Mesenchymal stem cell (in vitro differentiated cells and primary cell): ENCODE data around the gene KCTD16.

Source experiments
- DNase-seq: peaks from one replicate; pipeline ENCODE4 v3.0.0-alpha.2; 2013
- H2AFZ ChIP-seq: one replicate; pipeline ENCODE4 v1.6.1; 2013; ENCODE audit warnings: low read depth, mild to moderate bottlenecking, control low read depth, inconsistent platforms, low read length, moderate library complexity
- H2AK5ac ChIP-seq: 2 replicates; pipeline ENCODE4 v1.6.1; 2013; ENCODE audit warnings: low read length, moderate library complexity, mild to moderate bottlenecking, inconsistent platforms; ENCODE audit not compliant: severe bottlenecking
- H2BK120ac ChIP-seq: one replicate; pipeline ENCODE4 v1.6.1; 2013; ENCODE audit warnings: low read depth, mild to moderate bottlenecking, inconsistent platforms, low read length, moderate library complexity
- H2BK12ac ChIP-seq, 2 experiments: one replicate each; pipeline ENCODE4 v1.6.1; 2013; ENCODE audit warnings: inconsistent platforms in 2 of 2, low read length in 2 of 2, mild to moderate bottlenecking in 2 of 2, moderate library complexity in 2 of 2, control low read depth in 1 of 2
- H2BK15ac ChIP-seq: one replicate; pipeline ENCODE4 v1.6.1; 2013; ENCODE audit warnings: mild to moderate bottlenecking, low read depth, inconsistent platforms; ENCODE audit not compliant: poor library complexity, severe bottlenecking
- H2BK5ac ChIP-seq: 2 replicates; pipeline ENCODE4 v1.6.1; 2013; ENCODE audit warnings: low read depth, mild to moderate bottlenecking, low read length, control low read depth, inconsistent platforms; ENCODE audit not compliant: poor library complexity, severe bottlenecking
- H3K14ac ChIP-seq, 2 experiments: one replicate each; pipeline ENCODE4 v1.6.1; 2013; ENCODE audit warnings: inconsistent platforms in 2 of 2, low read length in 2 of 2, control low read depth in 1 of 2, mild to moderate bottlenecking in 1 of 2, moderate library complexity in 1 of 2
- H3K18ac ChIP-seq, 2 experiments: one replicate each; pipeline ENCODE4 v1.6.1; 2013; ENCODE audit warnings: inconsistent platforms in 2 of 2, low read length in 2 of 2, control low read depth in 1 of 2, low read depth in 1 of 2, mild to moderate bottlenecking in 1 of 2
- H3K23ac ChIP-seq, 2 experiments: one replicate each; pipeline ENCODE4 v1.6.1; 2013; ENCODE audit warnings: inconsistent platforms in 2 of 2, low read length in 2 of 2, mild to moderate bottlenecking in 2 of 2, moderate library complexity in 2 of 2, control low read depth in 1 of 2
- H3K27ac ChIP-seq: 2 replicates; pipeline ENCODE4 v1.5.1; 2013; ENCODE audit warnings: mild to moderate bottlenecking, moderate library complexity, low read length, control low read depth, inconsistent platforms; ENCODE audit not compliant: poor library complexity, severe bottlenecking
- H3K27me3 ChIP-seq, 2 experiments: 2 replicates each; pipeline versions ENCODE4 v1.6.1 to v1.7.0; 2013; ENCODE audit warnings: low read length in 2 of 2, mild to moderate bottlenecking in 2 of 2, moderate library complexity in 2 of 2, control low read depth in 1 of 2, inconsistent platforms in 1 of 2; ENCODE audit not compliant: control insufficient read depth in 1 of 2, insufficient read depth in 1 of 2
- H3K36me3 ChIP-seq, 2 experiments: 2 replicates each; pipeline versions ENCODE4 v1.6.1 to v1.7.0; 2013; ENCODE audit warnings: low read length in 2 of 2, control low read depth in 1 of 2, inconsistent platforms in 1 of 2, low read depth in 1 of 2, mild to moderate bottlenecking in 1 of 2; ENCODE audit not compliant: insufficient read depth in 2 of 2, control insufficient read depth in 1 of 2
- H3K4ac ChIP-seq, 2 experiments: one replicate each; pipeline ENCODE4 v1.6.1; 2013; ENCODE audit warnings: inconsistent platforms in 2 of 2, low read length in 2 of 2, mild to moderate bottlenecking in 2 of 2, moderate library complexity in 2 of 2, control low read depth in 1 of 2, low read depth in 1 of 2
- H3K4me1 ChIP-seq: 2 replicates; pipeline ENCODE4 v1.6.1; 2013; ENCODE audit warnings: low read depth, low read length, control low read depth; ENCODE audit not compliant: control insufficient read depth, insufficient read depth
- H3K4me2 ChIP-seq: 2 replicates; pipeline ENCODE4 v1.6.1; 2013; ENCODE audit warnings: low read length, mild to moderate bottlenecking, inconsistent platforms; ENCODE audit not compliant: poor library complexity, severe bottlenecking
- H3K4me3 ChIP-seq, 2 experiments: 2 replicates each; pipeline versions ENCODE4 v1.5.1 to v1.7.0; 2013; ENCODE audit warnings: low read length in 2 of 2, mild to moderate bottlenecking in 2 of 2, control low read depth in 1 of 2, low read depth in 1 of 2; ENCODE audit not compliant: insufficient read depth in 1 of 2
- H3K79me1 ChIP-seq: replicated peaks from 2 replicates; pipeline ENCODE4 v1.6.1; 2013; ENCODE audit warnings: mild to moderate bottlenecking, control low read depth, low read length, inconsistent platforms; ENCODE audit not compliant: poor library complexity, severe bottlenecking
- H3K9ac ChIP-seq: 2 replicates; pipeline ENCODE4 v1.7.0; 2013; ENCODE audit warnings: mild to moderate bottlenecking, low read length, moderate library complexity
- H3K9me3 ChIP-seq: 2 replicates; pipeline ENCODE4 v1.7.0; 2013; ENCODE audit warnings: mild to moderate bottlenecking, low read length; ENCODE audit not compliant: control insufficient read depth
- H4K8ac ChIP-seq: one replicate; pipeline ENCODE4 v1.6.1; 2013; ENCODE audit warnings: inconsistent platforms, mild to moderate bottlenecking, low read length, moderate library complexity
- H4K91ac ChIP-seq: one replicate; pipeline ENCODE4 v1.6.1; 2013; ENCODE audit warnings: mild to moderate bottlenecking, low read length, inconsistent platforms
- WGBS: methylation state at CpG from one replicate; pipeline ENCODE4 v1.1.7; 2013; ENCODE audit warnings: mixed read lengths; 5-methylcytosine and 5-hydroxymethylcytosine counted together

Gene KCTD16

GRCh38 chr5:144260121-144260520 lies 89.4 kb downstream of the KCTD16 start:
- H2BK5ac ChIP-seq = no peak overlapping the region
- no peak overlapping the region for H2BK15ac ChIP-seq
- no peak overlapping the region for H3K27ac ChIP-seq
- no peak overlapping the region for H3K4me3 ChIP-seq
- no peak overlapping the region for H2BK12ac ChIP-seq
- H2AFZ ChIP-seq = no peak overlapping the region
- H2AK5ac ChIP-seq = no peak overlapping the region
- no peaks in the 10 kb centered on the region for H3K9me3 ChIP-seq
- no peak for DNase-seq
- no peaks in the 10 kb centered on the region for H3K36me3 ChIP-seq
- 36% methylated on average over 2 of the region's 2 CpGs for WGBS
- no peak overlapping the region for H3K18ac ChIP-seq
- no peak overlapping the region for H2BK120ac ChIP-seq
- H3K27me3 ChIP-seq = no peaks in the 10 kb centered on the region
- no peak overlapping the region for H3K9ac ChIP-seq
- H3K4me2 ChIP-seq = no peak overlapping the region
- no peaks in the 10 kb centered on the region for H3K79me1 ChIP-seq
- no peak overlapping the region for H3K14ac ChIP-seq
- no peak overlapping the region for H4K8ac ChIP-seq
- no peak overlapping the region for H3K23ac ChIP-seq
- no peak overlapping the region for H4K91ac ChIP-seq
- no peak overlapping the region for H3K4ac ChIP-seq
- no peaks in the 10 kb centered on the region for H3K4me1 ChIP-seq

- Histone ChIP-seq H3K79me1 (no peaks in the 10 kb centered on the region), H2BK120ac (no peak overlapping the region), H4K91ac (no peak overlapping the region), H3K27ac (no peak overlapping the region), H2AK5ac (no peak overlapping the region), H3K23ac (no peak overlapping the region), H3K14ac (no peak overlapping the region), H3K4me3 (no peak overlapping the region), H3K4ac (no peak overlapping the region), H2BK15ac (no peak overlapping the region), H3K4me1 (no peaks in the 10 kb centered on the region), H3K36me3 (no peaks in the 10 kb centered on the region), H2BK5ac (no peak overlapping the region), H3K9me3 (no peaks in the 10 kb centered on the region), H3K4me2 (no peak overlapping the region), H3K9ac (no peak overlapping the region), H3K27me3 (no peaks in the 10 kb centered on the region), H2AFZ (no peak overlapping the region), H4K8ac (no peak overlapping the region), H2BK12ac (no peak overlapping the region), H3K18ac (no peak overlapping the region)
- no CpG with 5 or more reads among the region's 3 CpGs for WGBS
- DNase-seq = no peak
Measured at GRCh38 chr5:144265643-144266247, 95.1 kb downstream of the KCTD16 start.

- WGBS = 86% methylated on average over 4 of the region's 4 CpGs
- no peak overlapping the region for H3K4me3 ChIP-seq
- H2BK12ac ChIP-seq = no peak overlapping the region
Measured at GRCh38 chr5:144267961-144268513, 97.4 kb downstream of the KCTD16 start.

GRCh38 chr5:144273232-144274027 lies 102.8 kb downstream of the KCTD16 start:
- WGBS = no CpG with 5 or more reads among the region's 2 CpGs
- H3K23ac ChIP-seq = no peak overlapping the region

More at GRCh38 chr5:144267961-144268513, 97.4 kb downstream of the KCTD16 start:
- Histone ChIP-seq H2BK15ac (no peak overlapping the region), H3K9ac (no peak overlapping the region), H2BK5ac (no peak overlapping the region), H3K27ac (no peak overlapping the region), H3K14ac (no peak overlapping the region), H3K9me3 (peaks cover 11% of the 10 kb centered on the region), H2BK120ac (no peak overlapping the region), H4K8ac (no peak overlapping the region), H3K4ac (no peak overlapping the region), H4K91ac (no peak overlapping the region), H3K18ac (no peak overlapping the region), H3K4me1 (no peaks in the 10 kb centered on the region), H3K4me2 (no peak overlapping the region), H2AFZ (no peak overlapping the region), H3K27me3 (no peaks in the 10 kb centered on the region), H3K23ac (no peak overlapping the region), H2AK5ac (no peak overlapping the region), H3K79me1 (no peaks in the 10 kb centered on the region), H3K36me3 (no peaks in the 10 kb centered on the region)
- DNase-seq = no peak

More at GRCh38 chr5:144273232-144274027, 102.8 kb downstream of the KCTD16 start:
- Histone ChIP-seq H3K14ac (no peak overlapping the region), H3K9ac (no peak overlapping the region), H4K8ac (no peak overlapping the region), H3K4me2 (no peak overlapping the region), H4K91ac (no peak overlapping the region), H2BK12ac (no peak overlapping the region), H3K4ac (no peak overlapping the region), H3K79me1 (no peaks in the 10 kb centered on the region), H3K4me1 (no peaks in the 10 kb centered on the region), H3K18ac (no peak overlapping the region), H2BK5ac (no peak overlapping the region), H3K4me3 (no peak overlapping the region), H2BK15ac (no peak overlapping the region), H3K27me3 (no peaks in the 10 kb centered on the region), H2BK120ac (no peak overlapping the region), H2AFZ (no peak overlapping the region), H2AK5ac (no peak overlapping the region), H3K9me3 (peaks cover 12% of the 10 kb centered on the region), H3K27ac (no peak overlapping the region), H3K36me3 (no peaks in the 10 kb centered on the region)
- peak; percentile 5 for DNase-seq
